Mammary epithelial cell (primary cell): ENCODE results near the gene GSG1L.

ENCODE experiments used
- CTCF ChIP-seq, 2 donors: IDR thresholded peaks in 1 of 2; conservative IDR thresholded peaks in 1 of 2; 2 replicates each; pipeline ENCODE4 v1.5.1; 2011 to 2012; ENCODE audit warnings: inconsistent platforms in 2 of 2, low read length in 2 of 2, mild to moderate bottlenecking in 2 of 2, control low read depth in 1 of 2, low read depth in 1 of 2; ENCODE audit not compliant: insufficient read depth in 1 of 2; ENCODE audit errors: extremely low read depth in 1 of 2
- EZH2 ChIP-seq: IDR thresholded peaks from 2 replicates; pipeline ENCODE4 v1.6.1; 2012; ENCODE audit warnings: low read length, inconsistent platforms, borderline replicate concordance

- TF ChIP-seq CTCF (conservative IDR thresholded peaks at IDR 0.05 in 1 of 2, IDR thresholded peaks at IDR 0.05 in 1 of 2; ENCODE audit: extremely low read depth in 1 of 2, insufficient read depth in 1 of 2, low read depth in 1 of 2, low read length in 2 of 2) (no peak), EZH2 (no peak)
Measured at GRCh38 chr16:28051486-28051885, 12.0 kb downstream of the GSG1L start.
